Natural killer cell (primary cell): ENCODE measurements around the gene MRGPRX4. TPM values are rescaled to one million over a fixed set of nuclear protein-coding genes. Genes with fewer than 3 reads are reported as not detected.
"Not testable (repeated sequence)": the region's sequence is repeated elsewhere in the genome, so short reads cannot be mapped to it uniquely, and the experiment has no call there.

Experiments
- ATAC-seq, 3 donors: fragments of 150-1000 bp in 2 of 3; fragments of 200-7000 bp in 1 of 3; cut with Tn5 transposase; 1 replicate in 1 of 3; 2 replicates in 2 of 3; pipeline ENCODE4 v1.10.0; 2021; ENCODE audit warnings: mild to moderate bottlenecking in 2 of 3, moderate library complexity in 2 of 3
- DNase-seq, 2 donors: peaks; one replicate each; pipeline versions ENCODE4 v3.0.0 to v3.0.0-alpha.2; 2013 to 2021; ENCODE audit warnings: mixed read lengths in 1 of 2
- H3K27ac ChIP-seq: one replicate; pipeline ENCODE4 v1.5.1; 2013; ENCODE audit warnings: mild to moderate bottlenecking, low read length
- H3K27me3 ChIP-seq: one replicate; pipeline ENCODE4 v1.6.1; 2013; ENCODE audit warnings: low read length; ENCODE audit not compliant: control insufficient read depth, insufficient read depth
- H3K36me3 ChIP-seq: one replicate; pipeline ENCODE4 v1.6.1; 2013; ENCODE audit warnings: low read length; ENCODE audit not compliant: control insufficient read depth, insufficient read depth
- H3K4me1 ChIP-seq: one replicate; pipeline ENCODE4 v1.6.1; 2013; ENCODE audit warnings: low read length; ENCODE audit not compliant: control insufficient read depth, insufficient read depth
- H3K4me3 ChIP-seq: one replicate; pipeline ENCODE4 v1.5.1; 2013; ENCODE audit warnings: low read length
- H3K9me3 ChIP-seq: one replicate; pipeline ENCODE4 v1.6.1; 2013; ENCODE audit warnings: low read length; ENCODE audit not compliant: control insufficient read depth, insufficient read depth
- H3K27ac Mint-ChIP-seq, 2 donors: one replicate each; pipeline ENCODE4 v1.8.0; 2022; ENCODE audit warnings: mild to moderate bottlenecking in 2 of 2, mixed read lengths in 2 of 2, moderate library complexity in 1 of 2
- H3K27me3 Mint-ChIP-seq, 2 donors: one replicate each; pipeline ENCODE4 v1.8.0; 2022; ENCODE audit warnings: low read depth in 2 of 2, mixed read lengths in 2 of 2
- H3K36me3 Mint-ChIP-seq: one replicate; pipeline ENCODE4 v1.8.0; 2022; ENCODE audit warnings: mixed read lengths
- H3K4me1 Mint-ChIP-seq, 2 donors: one replicate each; pipeline ENCODE4 v1.8.0; 2022; ENCODE audit warnings: mixed read lengths in 2 of 2
- H3K4me3 Mint-ChIP-seq: one replicate; pipeline ENCODE4 v1.8.0; 2022; ENCODE audit warnings: mild to moderate bottlenecking, moderate library complexity, mixed read lengths
- H3K9me3 Mint-ChIP-seq, 2 donors: one replicate each; pipeline ENCODE4 v1.8.0; 2022; ENCODE audit warnings: mixed read lengths in 2 of 2
- CTCF ChIP-seq: fragments of 200-600 bp; IDR thresholded peaks from one replicate; pipeline ENCODE4 v1.8.0; 2022; ENCODE audit warnings: antibody characterized with exemption
- WGBS: methylation state at CpG from one replicate; pipeline ENCODE4 v1.1.7; 2013; ENCODE audit warnings: missing lambda C conversion rate; ENCODE audit not compliant: insufficient coverage; 5-methylcytosine and 5-hydroxymethylcytosine counted together
- intact Hi-C: fragments of 100-400 bp; cut with micrococcal nuclease; formaldehyde crosslinking; loops from one replicate; pipeline ENCODE4 v1.14.2; 2022
- total RNA-seq, 4 donors: library from RNA; stranded (reverse); fragments of 120-200 nt in 1 of 4; gene quantifications; one replicate each; pipeline versions ENCODE4 v1.2.3 to v1.2.4, GENCODE V29; 2013 to 2022

Gene MRGPRX4
- total RNA-seq, 3 donors from 2014 or later (not counting 1 experiment from before 2014, with no cell fraction given) = not detected

- intact Hi-C loops = no loop called here
- Mint-ChIP-seq H3K9me3 (no peaks in the 10 kb centered on the region), H3K27me3 (peaks cover 15 to 38% of the 10 kb centered on the region in 2 donors), H3K36me3 (no peaks in the 10 kb centered on the region), H3K27ac (no peak overlapping the region), H3K4me1 (no peaks in the 10 kb centered on the region), H3K4me3 (no peak overlapping the region)
- ATAC-seq (no peak), DNase-seq (no peak)
- Histone ChIP-seq H3K4me3 (no peak overlapping the region), H3K4me1 (no peaks in the 10 kb centered on the region), H3K9me3 (no peaks in the 10 kb centered on the region), H3K27me3 (no peaks in the 10 kb centered on the region), H3K36me3 (no peaks in the 10 kb centered on the region), H3K27ac (no peak overlapping the region)
- WGBS = 78% methylated on average over 28 of the region's 28 CpGs
- no peak for TF ChIP-seq CTCF
Observed at GRCh38 chr11:18173225-18173866, 709 bp downstream of the MRGPRX4 start.

GRCh38 chr11:18188796-18189195 is 16.2 kb downstream of the MRGPRX4 start:
- WGBS = 93% methylated on average over 24 of the region's 24 CpGs
- H3K27ac Mint-ChIP-seq = no peak overlapping the region
- H3K27me3 Mint-ChIP-seq = peaks cover 18 to 38% of the 10 kb centered on the region in 2 donors
- peaks cover 2% of the 10 kb centered on the region for H3K27me3 ChIP-seq
- no peaks in the 10 kb centered on the region for H3K4me1 Mint-ChIP-seq
- no peaks in the 10 kb centered on the region for H3K36me3 ChIP-seq
- H3K9me3 Mint-ChIP-seq = peaks cover 0 to 2% of the 10 kb centered on the region in 2 donors
- H3K4me3 ChIP-seq = no peak overlapping the region
- no peak overlapping the region for H3K27ac ChIP-seq
- no peak for TF ChIP-seq CTCF
- H3K4me1 ChIP-seq = no peaks in the 10 kb centered on the region
- DNase-seq = no peak
- H3K4me3 Mint-ChIP-seq = no peak overlapping the region
- no peaks in the 10 kb centered on the region for H3K36me3 Mint-ChIP-seq
- intact Hi-C loops = no loop called here
- H3K9me3 ChIP-seq = no peaks in the 10 kb centered on the region
- ATAC-seq = no peak

GRCh38 chr11:18189476-18190245 is 17.0 kb downstream of the MRGPRX4 start:
- not testable (repeated sequence) for H3K4me3 Mint-ChIP-seq
- peaks cover 18 to 34% of the 10 kb centered on the region in 2 donors for H3K27me3 Mint-ChIP-seq

GRCh38 chr11:18191376-18191775 is 18.7 kb downstream of the MRGPRX4 start:
- no peak overlapping the region for H3K4me3 ChIP-seq
- 100% methylated on average over 3 of the region's 3 CpGs for WGBS
- H3K27ac ChIP-seq = no peak overlapping the region
- intact Hi-C loops = no loop called here
- no peaks in the 10 kb centered on the region for H3K9me3 ChIP-seq
- peaks cover 2% of the 10 kb centered on the region for H3K27me3 ChIP-seq
- Mint-ChIP-seq H3K27me3 (peaks cover 12 to 33% of the 10 kb centered on the region in 2 donors), H3K36me3 (no peaks in the 10 kb centered on the region), H3K4me3 (no peak overlapping the region), H3K9me3 (peaks cover 0 to 2% of the 10 kb centered on the region in 2 donors), H3K4me1 (no peaks in the 10 kb centered on the region), H3K27ac (no peak overlapping the region)
- H3K36me3 ChIP-seq = no peaks in the 10 kb centered on the region
- no peaks in the 10 kb centered on the region for H3K4me1 ChIP-seq
- no peak for TF ChIP-seq CTCF
- no peak for ATAC-seq
- no peak for DNase-seq

More at GRCh38 chr11:18189476-18190245, 17.0 kb downstream of the MRGPRX4 start:
- H3K4me1 Mint-ChIP-seq, H3K27ac ChIP-seq, H3K27ac Mint-ChIP-seq, H3K27me3 ChIP-seq, H3K4me3 ChIP-seq, intact Hi-C loops, ATAC-seq, H3K4me1 ChIP-seq, H3K9me3 Mint-ChIP-seq, H3K9me3 ChIP-seq, H3K36me3 Mint-ChIP-seq, H3K36me3 ChIP-seq, DNase-seq: not testable (repeated sequence)
- WGBS = 92% methylated on average over 33 of the region's 34 CpGs
